ENCODE measurements around the gene SLAMF1. TPM values are rescaled to one million over a fixed set of nuclear protein-coding genes. Genes with fewer than 3 reads are reported as not detected.
"Not testable (repeated sequence)": the region's sequence is repeated elsewhere in the genome, so short reads cannot be mapped to it uniquely, and the experiment has no call there.

The SLAMF1 gene, protein sequence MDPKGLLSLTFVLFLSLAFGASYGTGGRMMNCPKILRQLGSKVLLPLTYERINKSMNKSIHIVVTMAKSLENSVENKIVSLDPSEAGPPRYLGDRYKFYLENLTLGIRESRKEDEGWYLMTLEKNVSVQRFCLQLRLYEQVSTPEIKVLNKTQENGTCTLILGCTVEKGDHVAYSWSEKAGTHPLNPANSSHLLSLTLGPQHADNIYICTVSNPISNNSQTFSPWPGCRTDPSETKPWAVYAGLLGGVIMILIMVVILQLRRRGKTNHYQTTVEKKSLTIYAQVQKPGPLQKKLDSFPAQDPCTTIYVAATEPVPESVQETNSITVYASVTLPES
- total RNA-seq, result not detected

DNA sequence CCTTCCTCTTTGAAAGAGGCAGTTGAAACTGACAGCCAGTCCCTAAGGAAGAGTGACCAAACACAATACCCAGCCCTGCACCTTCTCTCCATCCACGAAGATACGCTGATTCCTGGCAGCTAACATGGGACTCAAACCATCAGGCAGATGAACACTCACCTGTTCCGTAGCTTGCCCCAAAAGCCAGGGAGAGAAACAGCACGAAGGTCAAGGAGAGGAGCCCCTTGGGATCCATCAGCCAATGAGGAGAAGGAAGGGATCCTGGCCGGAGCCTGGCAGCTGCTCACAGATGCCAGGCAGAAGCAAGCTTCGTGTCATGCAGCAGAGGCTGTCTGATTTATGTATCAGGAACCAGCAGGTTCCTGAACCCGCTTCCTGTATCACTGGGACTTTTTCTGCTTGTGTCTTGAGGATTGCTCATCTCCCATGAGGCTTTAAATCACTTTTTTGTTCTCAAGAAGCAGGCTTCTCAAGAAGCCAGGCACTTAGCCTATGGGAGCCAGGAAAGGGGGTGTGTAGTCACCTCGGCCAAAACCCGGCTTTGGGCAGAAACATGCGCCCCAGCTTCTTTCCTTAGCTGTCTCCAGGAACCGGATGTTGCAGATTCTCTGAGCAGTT is at the start of gene SLAMF1:
Gene SLAMF1 (minus strand): TSS at position 334 of the 618 bp plus-strand sequence. CDS start 99 bp downstream, at position 235.
- no peak for DNase-seq (ENCODE audit: low spot score in 2 of 2)
- Histone ChIP-seq H3K4me3 (no peak within 1 kb of the TSS), H3K9me3 (no peaks in the 10 kb centered on the region), H3K27me3 (no peaks in the 10 kb centered on the region), H3K27ac (no peak within 1 kb of the TSS), H3K36me3 (no peaks in the 10 kb centered on the region), H3K4me1 (no peaks in the 10 kb centered on the region)
- intact Hi-C loops (cut with DNase I), result no loop called here
- TF ChIP-seq, protein P1, sequence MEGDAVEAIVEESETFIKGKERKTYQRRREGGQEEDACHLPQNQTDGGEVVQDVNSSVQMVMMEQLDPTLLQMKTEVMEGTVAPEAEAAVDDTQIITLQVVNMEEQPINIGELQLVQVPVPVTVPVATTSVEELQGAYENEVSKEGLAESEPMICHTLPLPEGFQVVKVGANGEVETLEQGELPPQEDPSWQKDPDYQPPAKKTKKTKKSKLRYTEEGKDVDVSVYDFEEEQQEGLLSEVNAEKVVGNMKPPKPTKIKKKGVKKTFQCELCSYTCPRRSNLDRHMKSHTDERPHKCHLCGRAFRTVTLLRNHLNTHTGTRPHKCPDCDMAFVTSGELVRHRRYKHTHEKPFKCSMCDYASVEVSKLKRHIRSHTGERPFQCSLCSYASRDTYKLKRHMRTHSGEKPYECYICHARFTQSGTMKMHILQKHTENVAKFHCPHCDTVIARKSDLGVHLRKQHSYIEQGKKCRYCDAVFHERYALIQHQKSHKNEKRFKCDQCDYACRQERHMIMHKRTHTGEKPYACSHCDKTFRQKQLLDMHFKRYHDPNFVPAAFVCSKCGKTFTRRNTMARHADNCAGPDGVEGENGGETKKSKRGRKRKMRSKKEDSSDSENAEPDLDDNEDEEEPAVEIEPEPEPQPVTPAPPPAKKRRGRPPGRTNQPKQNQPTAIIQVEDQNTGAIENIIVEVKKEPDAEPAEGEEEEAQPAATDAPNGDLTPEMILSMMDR (IDR thresholded peaks at IDR 0.05), result no peak

DNA sequence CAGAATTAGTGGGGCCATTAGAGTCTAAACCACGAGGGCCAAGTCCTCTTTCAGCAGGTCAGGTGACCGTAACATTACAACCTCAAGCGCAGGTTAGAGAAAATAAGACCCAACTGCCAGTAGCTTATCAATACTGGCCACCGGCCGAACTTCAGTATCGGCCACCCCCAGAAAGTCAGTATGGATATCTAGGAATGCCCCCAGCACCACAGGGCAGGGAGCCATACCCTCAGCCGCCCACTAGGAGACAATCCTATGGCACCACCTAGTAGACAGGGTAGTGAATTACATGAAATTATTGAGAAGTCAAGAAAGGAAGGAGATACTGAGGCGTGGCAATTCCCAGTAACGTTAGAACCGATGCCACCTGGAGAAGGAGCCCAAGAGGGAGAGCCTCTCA is 45.5 kb upstream of the SLAMF1 start:
- H3K36me3 ChIP-seq, result not testable (repeated sequence)

DNA sequence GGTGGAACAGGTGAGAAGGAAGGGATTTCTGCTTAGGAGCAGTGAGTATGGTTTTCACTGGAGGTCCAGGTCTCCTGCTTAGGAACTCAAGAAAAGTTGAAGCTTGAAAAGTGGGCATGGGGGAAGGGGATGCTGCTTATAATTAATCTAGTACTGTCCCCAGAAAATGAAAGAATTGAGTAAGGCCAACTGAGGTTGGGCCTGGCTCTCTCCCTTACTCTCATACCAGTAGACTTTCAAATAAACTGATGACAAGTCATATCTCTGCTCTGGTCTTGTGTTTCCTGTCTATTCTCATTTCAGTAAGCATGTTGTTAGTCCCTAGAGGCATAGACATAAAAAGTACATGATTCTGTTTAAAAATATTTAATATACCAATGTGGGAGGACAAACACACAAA is 38.4 kb upstream of the SLAMF1 start:
- no peaks in the 10 kb centered on the region for H3K4me1 ChIP-seq
- TF ChIP-seq, protein P1 (IDR thresholded peaks at IDR 0.05), result no peak
- intact Hi-C loops (cut with DNase I), result no loop called here
- no peaks in the 10 kb centered on the region for H3K9me3 ChIP-seq
- no peak overlapping the region for H3K27ac ChIP-seq
- H3K36me3 ChIP-seq, result no peaks in the 10 kb centered on the region
- no peaks in the 10 kb centered on the region for H3K27me3 ChIP-seq
- DNase-seq (ENCODE audit: low spot score in 2 of 2), result no peak
- no peak overlapping the region for H3K4me3 ChIP-seq

More for the DNA sequence above, 45.5 kb upstream of the SLAMF1 start:
- H3K27ac ChIP-seq; H3K4me3 ChIP-seq; H3K4me1 ChIP-seq; H3K9me3 ChIP-seq; DNase-seq (ENCODE audit: low spot score in 2 of 2); H3K27me3 ChIP-seq; intact Hi-C loops (cut with DNase I): not testable (repeated sequence)

DNA sequence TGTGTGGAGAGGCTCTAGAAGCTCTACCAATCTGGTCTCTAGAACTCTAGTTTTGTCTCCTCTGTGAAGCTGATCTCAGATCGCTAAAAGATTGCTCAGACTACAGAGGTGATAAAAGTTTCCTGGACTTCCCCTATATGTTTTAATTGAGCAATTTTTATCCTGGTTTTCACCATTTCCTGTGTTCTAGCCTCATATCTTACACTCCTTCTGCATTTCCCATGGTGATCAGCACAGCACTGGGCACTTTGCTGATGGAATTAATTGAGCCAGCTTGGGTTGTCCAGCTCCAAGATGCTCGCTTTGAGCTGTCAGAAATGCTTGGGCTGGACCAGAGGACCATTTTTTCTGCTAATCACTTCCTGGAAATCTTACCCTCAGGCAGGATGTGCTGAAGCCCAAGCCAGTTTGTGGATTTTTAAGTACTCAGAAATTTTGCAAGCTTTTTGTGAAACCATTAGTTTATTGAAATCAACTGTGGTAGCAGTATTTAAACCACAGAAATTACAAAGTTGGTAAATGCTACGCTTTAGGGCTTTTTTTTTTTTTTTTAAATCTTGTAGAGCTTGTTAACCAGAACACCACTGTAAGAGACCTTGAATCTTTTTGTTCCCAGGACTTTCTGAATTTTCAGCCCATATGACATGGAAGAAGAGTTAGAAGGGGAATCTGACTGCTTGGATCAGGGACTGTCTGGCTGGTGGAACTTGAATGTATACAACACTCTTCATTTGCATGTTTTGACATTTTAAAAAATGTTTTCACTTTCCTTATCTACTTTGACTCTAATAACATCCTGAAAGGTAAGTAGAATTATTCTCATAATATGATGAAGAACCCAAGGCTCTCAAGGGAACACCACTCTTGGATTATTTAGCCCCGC is 36.4 kb upstream of the SLAMF1 start:
- Histone ChIP-seq H3K27ac (no peak overlapping the region), H3K4me1 (no peaks in the 10 kb centered on the region), H3K27me3 (no peaks in the 10 kb centered on the region), H3K36me3 (no peaks in the 10 kb centered on the region), H3K9me3 (no peaks in the 10 kb centered on the region), H3K4me3 (no peak overlapping the region)
- DNase-seq (ENCODE audit: low spot score in 2 of 2), result no peak
- TF ChIP-seq, protein P1 (IDR thresholded peaks at IDR 0.05), result no peak
- intact Hi-C loops (cut with DNase I), result no loop called here

DNA sequence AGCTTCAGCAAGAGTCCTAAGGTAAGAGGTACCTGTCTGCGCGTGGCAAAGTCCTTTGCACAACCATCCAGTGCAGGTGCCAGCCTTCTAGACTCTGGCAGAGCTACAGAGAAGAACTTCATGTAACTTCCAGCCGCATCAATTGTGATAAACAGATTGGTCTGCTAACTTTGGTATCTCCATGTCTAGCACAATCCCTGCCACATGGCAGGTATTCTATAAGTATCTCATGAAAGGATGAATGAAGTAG is 35.0 kb upstream of the SLAMF1 start:
- DNase-seq (ENCODE audit: low spot score in 2 of 2), result no peak
- H3K9me3 ChIP-seq, result no peaks in the 10 kb centered on the region
- H3K36me3 ChIP-seq, result no peaks in the 10 kb centered on the region
- intact Hi-C loops (cut with DNase I), result no loop called here
- TF ChIP-seq, protein P1 (IDR thresholded peaks at IDR 0.05), result no peak
- H3K27me3 ChIP-seq, result no peaks in the 10 kb centered on the region
- H3K27ac ChIP-seq, result no peak overlapping the region
- H3K4me1 ChIP-seq, result no peaks in the 10 kb centered on the region
- no peak overlapping the region for H3K4me3 ChIP-seq
